Measurements from ENCODE around the gene MCM6.
"Not testable (repeated sequence)": the region's sequence is repeated elsewhere in the genome, so short reads cannot be mapped to it uniquely, and the experiment has no call there.

- TF ChIP-seq CTCF (conservative IDR thresholded peaks at IDR 0.05; ENCODE audit: low read depth, low read length); EZH2 (IDR thresholded peaks at IDR 0.05; ENCODE audit: low read length, unreplicated experiment): not testable (repeated sequence)
Measured at GRCh38 chr2:135795641-135796040, 80.6 kb downstream of the MCM6 start.

All from PC-3 (cell line).